ENCODE measurements around the gene OLFML3.

Gene OLFML3

DNA sequence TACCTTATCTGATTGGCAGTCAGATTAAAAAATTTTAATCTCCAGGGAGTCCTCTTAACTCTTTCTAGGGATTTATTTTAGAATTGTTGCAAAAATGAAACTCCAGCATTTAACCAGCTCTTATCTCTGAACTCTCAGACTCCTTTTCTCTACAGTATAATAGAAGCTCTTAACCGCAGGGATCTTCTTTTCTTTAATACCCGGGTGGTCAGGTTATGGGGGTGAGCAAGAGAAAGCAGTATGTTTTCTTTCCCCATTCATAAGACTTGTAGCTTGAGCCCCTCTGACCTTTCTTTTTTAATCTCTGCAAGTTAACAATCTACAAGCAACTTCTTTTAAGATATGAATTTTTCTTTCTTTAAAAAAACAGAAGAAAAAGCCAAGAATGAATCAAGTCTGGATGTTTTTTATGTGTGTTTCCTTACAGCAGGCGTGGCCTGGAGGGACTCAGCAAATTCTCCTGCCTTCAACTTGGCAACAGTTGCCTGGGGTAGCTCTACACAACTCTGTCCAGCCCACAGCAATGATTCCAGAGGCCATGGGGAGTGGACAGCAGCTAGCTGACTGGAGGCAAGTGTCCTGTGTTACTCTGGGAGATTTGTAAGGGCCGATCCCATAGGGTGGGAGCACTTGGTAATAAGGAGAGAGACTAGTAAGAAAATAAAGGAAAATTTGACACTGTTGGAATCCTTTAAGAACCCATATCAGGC, 13.4 kb upstream of the OLFML3 start:
- TF ChIP-seq TAF1 (IDR thresholded peaks at IDR 0.05; ENCODE audit: borderline replicate concordance, insufficient read depth, low read length) = no peak
- TF ChIP-seq, protein P1, sequence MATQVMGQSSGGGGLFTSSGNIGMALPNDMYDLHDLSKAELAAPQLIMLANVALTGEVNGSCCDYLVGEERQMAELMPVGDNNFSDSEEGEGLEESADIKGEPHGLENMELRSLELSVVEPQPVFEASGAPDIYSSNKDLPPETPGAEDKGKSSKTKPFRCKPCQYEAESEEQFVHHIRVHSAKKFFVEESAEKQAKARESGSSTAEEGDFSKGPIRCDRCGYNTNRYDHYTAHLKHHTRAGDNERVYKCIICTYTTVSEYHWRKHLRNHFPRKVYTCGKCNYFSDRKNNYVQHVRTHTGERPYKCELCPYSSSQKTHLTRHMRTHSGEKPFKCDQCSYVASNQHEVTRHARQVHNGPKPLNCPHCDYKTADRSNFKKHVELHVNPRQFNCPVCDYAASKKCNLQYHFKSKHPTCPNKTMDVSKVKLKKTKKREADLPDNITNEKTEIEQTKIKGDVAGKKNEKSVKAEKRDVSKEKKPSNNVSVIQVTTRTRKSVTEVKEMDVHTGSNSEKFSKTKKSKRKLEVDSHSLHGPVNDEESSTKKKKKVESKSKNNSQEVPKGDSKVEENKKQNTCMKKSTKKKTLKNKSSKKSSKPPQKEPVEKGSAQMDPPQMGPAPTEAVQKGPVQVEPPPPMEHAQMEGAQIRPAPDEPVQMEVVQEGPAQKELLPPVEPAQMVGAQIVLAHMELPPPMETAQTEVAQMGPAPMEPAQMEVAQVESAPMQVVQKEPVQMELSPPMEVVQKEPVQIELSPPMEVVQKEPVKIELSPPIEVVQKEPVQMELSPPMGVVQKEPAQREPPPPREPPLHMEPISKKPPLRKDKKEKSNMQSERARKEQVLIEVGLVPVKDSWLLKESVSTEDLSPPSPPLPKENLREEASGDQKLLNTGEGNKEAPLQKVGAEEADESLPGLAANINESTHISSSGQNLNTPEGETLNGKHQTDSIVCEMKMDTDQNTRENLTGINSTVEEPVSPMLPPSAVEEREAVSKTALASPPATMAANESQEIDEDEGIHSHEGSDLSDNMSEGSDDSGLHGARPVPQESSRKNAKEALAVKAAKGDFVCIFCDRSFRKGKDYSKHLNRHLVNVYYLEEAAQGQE (IDR thresholded peaks at IDR 0.05; ENCODE audit: insufficient read depth in 1 of 2, low read depth in 2 of 2, low read length in 2 of 2) = no peak
- no peak for TF ChIP-seq FOXP2 (optimal IDR thresholded peaks at IDR 0.05; ENCODE audit: borderline replicate concordance, extremely low read depth, extremely low read length, insufficient read depth)

DNA sequence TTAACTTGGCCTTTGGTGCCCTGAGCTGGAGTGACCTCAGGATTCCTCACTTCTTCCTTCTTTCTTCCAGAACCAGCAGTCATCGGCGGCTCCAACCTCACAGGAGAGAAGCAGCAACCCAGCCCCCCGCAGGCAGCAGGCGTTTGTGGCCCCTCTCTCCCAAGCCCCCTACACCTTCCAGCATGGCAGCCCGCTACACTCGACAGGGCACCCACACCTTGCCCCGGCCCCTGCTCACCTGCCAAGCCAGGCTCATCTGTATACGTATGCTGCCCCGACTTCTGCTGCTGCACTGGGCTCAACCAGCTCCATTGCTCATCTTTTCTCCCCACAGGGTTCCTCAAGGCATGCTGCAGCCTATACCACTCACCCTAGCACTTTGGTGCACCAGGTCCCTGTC, 6.3 kb upstream of the OLFML3 start:
- TF ChIP-seq SIN3A (IDR thresholded peaks at IDR 0.05; ENCODE audit: borderline replicate concordance, insufficient read depth, low read length) (no peak), POLR2AphosphoS5 (IDR thresholded peaks at IDR 0.05; ENCODE audit: low read depth, low read length) (no peak), TAF1 (IDR thresholded peaks at IDR 0.05; ENCODE audit: borderline replicate concordance, insufficient read depth, low read length) (no peak)

DNA sequence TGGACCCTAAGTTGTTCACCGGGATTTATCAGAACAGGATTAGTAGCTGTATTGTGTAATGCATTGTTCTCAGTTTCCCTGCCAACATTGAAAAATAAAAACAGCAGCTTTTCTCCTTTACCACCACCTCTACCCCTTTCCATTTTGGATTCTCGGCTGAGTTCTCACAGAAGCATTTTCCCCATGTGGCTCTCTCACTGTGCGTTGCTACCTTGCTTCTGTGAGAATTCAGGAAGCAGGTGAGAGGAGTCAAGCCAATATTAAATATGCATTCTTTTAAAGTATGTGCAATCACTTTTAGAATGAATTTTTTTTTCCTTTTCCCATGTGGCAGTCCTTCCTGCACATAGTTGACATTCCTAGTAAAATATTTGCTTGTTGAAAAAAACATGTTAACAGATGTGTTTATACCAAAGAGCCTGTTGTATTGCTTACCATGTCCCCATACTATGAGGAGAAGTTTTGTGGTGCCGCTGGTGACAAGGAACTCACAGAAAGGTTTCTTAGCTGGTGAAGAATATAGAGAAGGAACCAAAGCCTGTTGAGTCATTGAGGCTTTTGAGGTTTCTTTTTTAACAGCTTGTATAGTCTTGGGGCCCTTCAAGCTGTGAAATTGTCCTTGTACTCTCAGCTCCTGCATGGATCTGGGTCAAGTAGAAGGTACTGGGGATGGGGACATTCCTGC, 3.9 kb upstream of the OLFML3 start:
- TF ChIP-seq FOXP2 (optimal IDR thresholded peaks at IDR 0.05; ENCODE audit: borderline replicate concordance, extremely low read depth, extremely low read length, insufficient read depth) = no peak
- no peak for TF ChIP-seq SIN3A (IDR thresholded peaks at IDR 0.05; ENCODE audit: borderline replicate concordance, insufficient read depth, low read length)
- no peak for TF ChIP-seq POLR2AphosphoS5 (IDR thresholded peaks at IDR 0.05; ENCODE audit: low read depth, low read length)
- TF ChIP-seq TAF1 (IDR thresholded peaks at IDR 0.05; ENCODE audit: borderline replicate concordance, insufficient read depth, low read length) = no peak
- TF ChIP-seq, protein P1 (IDR thresholded peaks at IDR 0.05; ENCODE audit: insufficient read depth in 1 of 2, low read depth in 2 of 2, low read length in 2 of 2) = no peak

DNA sequence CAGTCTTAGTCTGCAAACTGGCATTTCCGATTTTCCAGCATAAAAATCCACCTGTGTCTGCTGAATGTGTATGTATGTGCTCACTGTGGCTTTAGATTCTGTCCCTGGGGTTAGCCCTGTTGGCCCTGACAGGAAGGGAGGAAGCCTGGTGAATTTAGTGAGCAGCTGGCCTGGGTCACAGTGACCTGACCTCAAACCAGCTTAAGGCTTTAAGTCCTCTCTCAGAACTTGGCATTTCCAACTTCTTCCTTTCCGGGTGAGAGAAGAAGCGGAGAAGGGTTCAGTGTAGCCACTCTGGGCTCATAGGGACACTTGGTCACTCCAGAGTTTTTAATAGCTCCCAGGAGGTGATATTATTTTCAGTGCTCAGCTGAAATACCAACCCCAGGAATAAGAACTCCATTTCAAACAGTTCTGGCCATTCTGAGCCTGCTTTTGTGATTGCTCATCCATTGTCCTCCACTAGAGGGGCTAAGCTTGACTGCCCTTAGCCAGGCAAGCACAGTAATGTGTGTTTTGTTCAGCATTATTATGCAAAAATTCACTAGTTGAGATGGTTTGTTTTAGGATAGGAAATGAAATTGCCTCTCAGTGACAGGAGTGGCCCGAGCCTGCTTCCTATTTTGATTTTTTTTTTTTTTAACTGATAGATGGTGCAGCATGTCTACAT, 2.5 kb upstream of the OLFML3 start:
- TF ChIP-seq FOXP2 (optimal IDR thresholded peaks at IDR 0.05; ENCODE audit: borderline replicate concordance, extremely low read depth, extremely low read length, insufficient read depth) (no peak), POLR2AphosphoS5 (IDR thresholded peaks at IDR 0.05; ENCODE audit: low read depth, low read length) (no peak), TAF1 (IDR thresholded peaks at IDR 0.05; ENCODE audit: borderline replicate concordance, insufficient read depth, low read length) (no peak), SIN3A (IDR thresholded peaks at IDR 0.05; ENCODE audit: borderline replicate concordance, insufficient read depth, low read length) (no peak)
- TF ChIP-seq, protein P1 (IDR thresholded peaks at IDR 0.05; ENCODE audit: insufficient read depth in 1 of 2, low read depth in 2 of 2, low read length in 2 of 2) = no peak

DNA sequence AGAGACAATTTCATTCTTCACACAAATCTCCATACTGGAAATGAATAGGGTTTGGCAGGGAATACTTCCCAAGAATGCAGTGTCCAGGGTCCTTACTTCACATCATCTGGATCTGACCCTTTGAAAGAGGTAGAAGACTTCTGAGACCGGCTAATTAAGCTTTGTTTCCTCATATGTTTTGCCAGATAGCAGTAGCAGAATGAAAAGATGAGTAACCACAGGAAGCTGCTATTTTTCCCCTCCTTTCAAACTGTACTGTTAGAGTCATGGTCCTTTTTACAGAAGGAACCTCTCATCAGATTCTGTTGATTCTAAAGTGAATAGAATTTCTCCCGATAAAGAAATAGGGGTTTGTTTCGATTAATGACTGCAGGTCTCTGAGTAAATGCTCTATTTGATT, 1.4 kb upstream of the OLFML3 start:
- no peak for TF ChIP-seq FOXP2 (optimal IDR thresholded peaks at IDR 0.05; ENCODE audit: borderline replicate concordance, extremely low read depth, extremely low read length, insufficient read depth)
- TF ChIP-seq POLR2AphosphoS5 (IDR thresholded peaks at IDR 0.05; ENCODE audit: low read depth, low read length) = no peak
- TF ChIP-seq, protein P1 (IDR thresholded peaks at IDR 0.05; ENCODE audit: insufficient read depth in 1 of 2, low read depth in 2 of 2, low read length in 2 of 2) = no peak
- TF ChIP-seq TAF1 (IDR thresholded peaks at IDR 0.05; ENCODE audit: borderline replicate concordance, insufficient read depth, low read length) = no peak
- TF ChIP-seq SIN3A (IDR thresholded peaks at IDR 0.05; ENCODE audit: borderline replicate concordance, insufficient read depth, low read length) = no peak

Data from PFSK-1 (cell line).